IMR-90 (cell line): Measurements from ENCODE around the gene PROSER2.

Experiments
- BHLHE40 ChIP-seq: fragments of 150-350 bp; IDR thresholded peaks from 2 replicates; pipeline ENCODE4 v1.6.1; 2016; ENCODE audit warnings: mild to moderate bottlenecking, low read depth, low read length
- CTCF ChIP-seq: conservative IDR thresholded peaks from 2 replicates; pipeline ENCODE4 v1.5.1; 2012; ENCODE audit warnings: mild to moderate bottlenecking, low read depth, low read length, improper control_type of control experiment
- POLR2A ChIP-seq: IDR thresholded peaks from 2 replicates; pipeline ENCODE4 v1.6.1; 2012; ENCODE audit warnings: mild to moderate bottlenecking, low read depth, low read length

DNA sequence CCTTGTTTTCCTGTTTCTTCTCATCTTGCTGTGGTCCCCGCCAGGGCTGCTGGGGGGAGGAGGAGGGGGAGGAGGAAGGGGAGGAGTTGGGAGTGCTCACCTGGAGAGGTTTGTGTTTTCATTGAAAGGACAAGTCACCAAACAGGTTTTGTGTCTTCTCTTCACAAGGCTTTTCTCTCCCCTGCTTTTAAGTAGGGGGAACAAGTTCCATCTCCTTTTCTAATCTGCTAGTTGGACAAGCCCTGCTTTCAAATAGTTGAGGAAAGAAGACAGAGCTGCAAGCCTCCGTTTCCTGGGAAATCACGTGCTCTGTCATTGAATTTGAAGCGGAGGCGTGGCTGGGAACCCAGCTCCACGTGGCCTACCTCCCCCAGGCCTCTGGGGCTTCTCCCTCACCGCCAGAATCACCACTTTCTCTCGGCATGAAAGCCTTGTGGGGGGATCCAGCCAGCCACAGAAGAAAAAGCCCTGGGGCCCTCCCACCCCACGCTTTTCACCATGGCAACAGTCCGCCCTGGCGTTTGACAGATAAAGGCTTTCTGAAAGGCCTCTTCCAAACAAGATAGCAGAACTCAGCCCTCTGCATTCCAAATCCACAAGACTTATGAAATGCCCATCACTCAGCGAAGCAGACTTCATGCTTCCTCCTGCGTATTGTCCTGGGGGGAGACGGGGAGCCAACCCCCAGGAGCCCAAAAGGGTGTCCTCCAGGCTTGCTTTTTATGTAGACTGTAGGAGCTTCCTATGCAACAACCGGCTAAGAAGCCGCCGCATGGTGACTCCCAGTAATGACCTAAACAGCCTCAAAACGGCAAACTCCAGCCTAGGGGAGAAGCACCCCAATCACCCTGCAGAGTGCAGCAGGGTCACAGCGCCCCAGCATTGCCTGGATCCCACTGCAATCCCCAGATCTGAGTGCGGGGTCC lies 51.7 kb downstream of the PROSER2 start:
- 0 out of 2 replicates have a peak, but pooled peaks have one; percentile 36 for TF ChIP-seq BHLHE40
- no peak for TF ChIP-seq POLR2A
- no peak for TF ChIP-seq CTCF
